IgD-negative memory B cell (primary cell): ENCODE data around the gene CTAG1B. TPM values are rescaled to one million over a fixed set of nuclear protein-coding genes. Genes with fewer than 3 reads are reported as not detected.
"Not testable (repeated sequence)": the region's sequence is repeated elsewhere in the genome, so short reads cannot be mapped to it uniquely, and the experiment has no call there.

Source experiments
- H3K27ac Mint-ChIP-seq, 3 donors: one replicate each; pipeline ENCODE4 v1.8.0; 2020 to 2022; ENCODE audit warnings: mild to moderate bottlenecking in 3 of 3, mixed read lengths in 3 of 3, moderate library complexity in 1 of 3
- H3K27me3 Mint-ChIP-seq: one replicate; pipeline ENCODE4 v1.8.0; 2021; ENCODE audit warnings: mixed read lengths
- H3K36me3 Mint-ChIP-seq: one replicate; pipeline ENCODE4 v1.8.0; 2020; ENCODE audit warnings: mild to moderate bottlenecking, mixed read lengths
- H3K4me1 Mint-ChIP-seq, 3 donors: one replicate each; pipeline ENCODE4 v1.8.0; 2020 to 2022; ENCODE audit warnings: mixed read lengths in 3 of 3, mild to moderate bottlenecking in 1 of 3
- H3K4me3 Mint-ChIP-seq, 4 donors: one replicate each; pipeline ENCODE4 v1.8.0; 2020 to 2022; ENCODE audit warnings: mild to moderate bottlenecking in 4 of 4, mixed read lengths in 4 of 4, moderate library complexity in 3 of 4
- H3K9me3 Mint-ChIP-seq, 3 donors: one replicate each; pipeline ENCODE4 v1.8.0; 2020 to 2021; ENCODE audit warnings: mixed read lengths in 3 of 3, mild to moderate bottlenecking in 1 of 3
- polyA plus RNA-seq: library from polyadenylated mRNA; unstranded; fragments of 300-500 nt; fragmentation: Illumina TruSeq; gene quantifications from one replicate; pipeline ENCODE4 v1.2.3, GENCODE V29; 2021

The CTAG1B gene
- polyA plus RNA-seq, 1 donor from 2014 or later, result not detected

DNA sequence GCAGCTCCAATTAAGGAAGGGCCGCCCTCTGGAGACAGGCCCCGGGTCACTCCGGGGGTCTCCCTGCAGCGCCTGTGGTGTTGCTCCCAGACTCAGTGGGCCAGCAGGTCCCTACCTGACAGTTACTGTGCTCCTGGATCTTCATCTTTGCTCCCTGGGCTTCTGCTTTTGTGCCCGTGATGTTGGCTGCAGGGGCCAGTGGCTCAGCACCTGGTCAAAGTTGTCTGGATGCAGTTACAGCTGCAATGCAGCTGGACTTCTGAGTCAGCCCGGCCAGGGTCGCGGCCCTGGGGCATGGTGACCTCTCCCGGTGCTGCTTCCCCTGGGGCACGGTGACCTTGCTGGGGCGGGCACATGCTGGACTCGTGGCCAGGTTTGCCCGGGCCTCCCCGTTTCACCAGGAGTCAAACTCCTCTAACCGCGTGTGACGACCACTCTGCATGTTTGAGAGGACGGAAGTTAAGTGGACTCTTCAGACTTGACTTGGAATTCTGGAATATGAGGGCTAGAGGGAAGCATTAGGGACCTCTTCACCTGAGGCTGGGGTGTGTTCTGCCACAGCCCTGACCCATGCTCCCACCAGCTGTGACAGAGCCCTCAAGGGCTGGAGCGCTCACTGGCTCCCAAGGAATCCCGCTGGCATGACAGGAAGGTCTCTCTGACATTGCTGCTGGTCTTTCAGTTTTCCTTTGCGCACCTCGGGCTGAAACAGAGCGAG is 30.6 kb upstream of the CTAG1B start:
- no peak overlapping the region for H3K27ac Mint-ChIP-seq
- no peaks in the 10 kb centered on the region for H3K36me3 Mint-ChIP-seq
- H3K4me1 Mint-ChIP-seq, result no peaks in the 10 kb centered on the region
- H3K27me3 Mint-ChIP-seq, result no peaks in the 10 kb centered on the region
- H3K9me3 Mint-ChIP-seq, result no peaks in the 10 kb centered on the region
- H3K4me3 Mint-ChIP-seq, result no peak overlapping the region

DNA sequence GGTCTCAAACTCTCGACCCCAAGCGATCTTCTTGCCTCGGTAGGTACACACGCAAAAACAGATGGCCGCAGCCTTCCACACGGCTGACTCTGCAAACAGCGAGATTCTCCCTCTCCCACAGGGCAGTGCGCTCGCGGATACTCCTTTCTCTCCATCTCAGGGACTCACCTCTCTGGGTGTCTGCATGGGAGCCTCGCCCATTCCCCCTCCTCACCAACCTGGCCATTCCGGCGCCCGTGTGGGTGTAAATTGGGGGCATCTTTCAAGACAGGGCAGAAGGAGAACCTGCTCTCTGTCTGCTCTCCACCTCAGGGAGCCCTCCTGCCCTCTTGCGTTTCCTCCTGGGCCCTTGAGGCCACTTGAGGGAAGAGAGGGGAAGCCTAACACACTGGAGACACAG is 29.8 kb upstream of the CTAG1B start:
- Mint-ChIP-seq H3K4me3 (peak overlapping the region in 1 of 4 donors; percentile 39), H3K4me1 (no peaks in the 10 kb centered on the region), H3K9me3 (no peaks in the 10 kb centered on the region), H3K27me3 (no peaks in the 10 kb centered on the region), H3K36me3 (no peaks in the 10 kb centered on the region), H3K27ac (no peak overlapping the region)

DNA sequence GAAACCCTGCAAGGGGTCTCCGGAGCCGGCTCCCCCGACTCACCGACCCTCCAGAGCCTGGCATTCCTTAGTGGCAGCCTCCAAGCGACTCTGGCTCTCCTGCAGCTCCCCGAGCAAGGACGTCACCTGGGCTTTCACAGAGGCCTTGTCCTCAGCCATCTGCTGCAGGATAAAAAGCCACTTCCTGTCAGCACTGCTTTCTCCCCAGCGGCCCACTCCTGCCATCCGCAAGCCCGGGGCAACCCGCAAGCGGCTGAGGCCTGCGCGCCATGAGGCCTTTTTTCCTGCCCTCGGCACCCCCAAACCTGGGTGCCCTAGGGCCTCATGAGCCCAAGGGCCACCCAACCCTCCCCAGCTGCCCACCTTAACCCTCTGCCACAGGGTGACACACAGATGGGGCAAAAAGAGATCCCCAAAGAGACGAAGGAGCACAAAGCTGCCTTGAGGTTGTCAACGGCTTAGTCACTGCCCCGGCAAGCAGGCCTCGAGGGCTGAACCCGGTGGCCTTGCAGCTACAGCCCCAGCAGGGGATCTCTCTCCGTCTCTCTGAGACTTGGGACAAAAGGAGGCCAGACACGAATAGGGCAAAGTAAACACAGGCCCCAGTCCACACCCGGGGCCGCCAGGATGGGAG is 26.8 kb upstream of the CTAG1B start:
- H3K4me3 Mint-ChIP-seq, H3K9me3 Mint-ChIP-seq: not testable (repeated sequence)

DNA sequence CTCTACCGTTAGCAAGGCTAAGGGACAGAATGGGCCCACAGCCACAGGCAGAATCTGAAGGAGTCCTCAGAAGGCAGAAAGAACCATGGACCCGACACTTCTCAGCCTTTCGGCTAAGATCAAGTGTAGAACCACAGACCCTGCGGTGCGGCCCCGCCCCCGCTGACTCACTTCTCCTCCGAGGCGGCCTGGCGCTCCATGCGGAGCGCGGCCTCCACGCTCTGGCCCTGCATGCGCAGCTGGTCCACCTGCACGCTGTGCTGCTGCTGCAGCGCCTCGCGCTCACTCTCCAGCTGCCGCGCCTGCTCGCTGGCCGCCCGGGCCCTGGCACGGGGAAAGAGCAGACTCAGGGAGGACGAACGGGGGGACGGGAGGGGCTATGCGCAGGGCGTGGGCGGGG is 24.6 kb upstream of the CTAG1B start:
- H3K4me3 Mint-ChIP-seq, H3K27me3 Mint-ChIP-seq, H3K9me3 Mint-ChIP-seq, H3K4me1 Mint-ChIP-seq, H3K36me3 Mint-ChIP-seq, H3K27ac Mint-ChIP-seq: not testable (repeated sequence)

More for the DNA sequence above, 26.8 kb upstream of the CTAG1B start:
- not testable (repeated sequence) for H3K4me1 Mint-ChIP-seq, H3K27ac Mint-ChIP-seq, H3K27me3 Mint-ChIP-seq, H3K36me3 Mint-ChIP-seq

DNA sequence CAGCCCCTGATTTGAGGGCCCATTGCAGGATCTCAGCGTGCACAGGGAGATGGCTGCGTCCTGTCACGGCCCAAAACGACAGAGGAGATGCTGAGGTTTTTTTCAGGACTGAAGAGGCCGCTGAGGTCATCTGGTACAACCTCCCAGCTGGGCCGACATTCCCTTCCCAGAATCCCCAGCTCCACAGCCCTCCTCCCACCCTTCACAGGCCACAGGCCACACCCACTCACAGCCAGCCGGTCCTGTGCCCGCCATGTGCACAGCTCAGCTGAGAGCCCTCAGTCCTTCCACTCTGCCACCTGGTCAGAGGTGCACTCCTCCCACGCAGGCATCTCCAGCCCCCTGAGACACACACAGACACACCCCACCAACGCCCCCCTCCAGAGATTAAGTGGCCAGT is 22.7 kb upstream of the CTAG1B start:
- H3K36me3 Mint-ChIP-seq, H3K27me3 Mint-ChIP-seq, H3K4me3 Mint-ChIP-seq, H3K9me3 Mint-ChIP-seq, H3K27ac Mint-ChIP-seq, H3K4me1 Mint-ChIP-seq: not testable (repeated sequence)

DNA sequence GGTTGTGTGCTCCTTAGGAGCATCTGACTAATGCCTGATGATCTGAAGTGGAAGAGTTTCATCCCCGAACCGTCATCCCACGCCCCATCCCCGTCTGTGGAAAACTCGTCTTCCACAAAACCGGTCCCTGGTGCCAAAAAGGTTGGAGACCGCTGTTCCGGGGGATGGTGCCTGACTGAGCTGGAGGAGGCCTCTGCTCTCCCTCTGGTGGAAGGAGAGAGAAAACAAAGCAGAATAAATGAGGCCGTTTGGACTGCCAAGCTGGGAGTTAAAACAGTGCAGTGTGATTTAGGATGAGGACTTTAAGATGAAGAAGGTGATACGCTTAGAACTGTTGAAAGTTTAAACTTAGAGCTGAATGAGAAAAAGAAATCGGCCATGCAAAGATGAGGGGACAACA is 14.6 kb upstream of the CTAG1B start:
- H3K4me3 Mint-ChIP-seq, H3K9me3 Mint-ChIP-seq, H3K27ac Mint-ChIP-seq, H3K4me1 Mint-ChIP-seq, H3K27me3 Mint-ChIP-seq, H3K36me3 Mint-ChIP-seq: not testable (repeated sequence)

DNA sequence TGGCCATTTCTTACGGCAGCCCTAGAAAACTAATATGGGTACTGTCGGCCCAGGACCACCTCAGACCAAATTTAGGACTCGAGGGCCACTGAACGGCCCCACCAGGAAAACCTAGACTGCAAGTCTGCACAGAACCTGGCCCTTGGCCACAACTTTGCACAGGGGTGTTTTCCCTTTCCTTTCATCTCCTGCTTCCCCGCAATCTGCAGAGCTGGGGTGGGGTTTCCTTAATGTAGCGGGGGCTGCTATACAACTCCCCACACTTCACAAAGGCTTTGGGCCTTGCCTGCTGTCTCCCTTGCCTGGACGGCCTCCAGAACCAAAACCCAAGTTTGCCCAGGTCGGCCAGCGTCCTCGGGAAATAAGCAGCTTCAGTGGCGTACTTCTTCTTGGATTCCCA is 11.9 kb upstream of the CTAG1B start:
- not testable (repeated sequence) for H3K4me1 Mint-ChIP-seq, H3K27me3 Mint-ChIP-seq, H3K27ac Mint-ChIP-seq, H3K36me3 Mint-ChIP-seq, H3K9me3 Mint-ChIP-seq, H3K4me3 Mint-ChIP-seq

DNA sequence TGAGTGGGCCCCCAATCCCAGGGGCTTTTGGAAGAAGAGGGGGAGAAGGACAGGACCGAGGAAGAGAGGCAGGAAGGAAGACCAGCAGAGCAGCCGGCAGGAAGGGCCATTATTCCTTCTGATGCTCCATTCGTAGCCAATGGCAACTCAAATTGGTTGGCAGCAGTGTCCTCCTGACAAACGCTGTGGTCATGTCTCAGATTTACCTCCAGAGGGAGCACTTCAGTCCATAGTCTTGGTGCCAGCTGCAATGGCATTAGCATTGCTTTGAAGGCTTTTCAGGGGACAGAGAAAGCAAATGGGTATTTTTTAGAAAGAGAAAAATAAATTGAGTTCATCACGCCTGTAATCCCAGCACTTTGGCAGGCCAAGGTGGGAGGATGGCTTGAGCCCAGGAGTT is 9.9 kb upstream of the CTAG1B start:
- H3K4me1 Mint-ChIP-seq, H3K36me3 Mint-ChIP-seq, H3K9me3 Mint-ChIP-seq, H3K27ac Mint-ChIP-seq, H3K27me3 Mint-ChIP-seq, H3K4me3 Mint-ChIP-seq: not testable (repeated sequence)

DNA sequence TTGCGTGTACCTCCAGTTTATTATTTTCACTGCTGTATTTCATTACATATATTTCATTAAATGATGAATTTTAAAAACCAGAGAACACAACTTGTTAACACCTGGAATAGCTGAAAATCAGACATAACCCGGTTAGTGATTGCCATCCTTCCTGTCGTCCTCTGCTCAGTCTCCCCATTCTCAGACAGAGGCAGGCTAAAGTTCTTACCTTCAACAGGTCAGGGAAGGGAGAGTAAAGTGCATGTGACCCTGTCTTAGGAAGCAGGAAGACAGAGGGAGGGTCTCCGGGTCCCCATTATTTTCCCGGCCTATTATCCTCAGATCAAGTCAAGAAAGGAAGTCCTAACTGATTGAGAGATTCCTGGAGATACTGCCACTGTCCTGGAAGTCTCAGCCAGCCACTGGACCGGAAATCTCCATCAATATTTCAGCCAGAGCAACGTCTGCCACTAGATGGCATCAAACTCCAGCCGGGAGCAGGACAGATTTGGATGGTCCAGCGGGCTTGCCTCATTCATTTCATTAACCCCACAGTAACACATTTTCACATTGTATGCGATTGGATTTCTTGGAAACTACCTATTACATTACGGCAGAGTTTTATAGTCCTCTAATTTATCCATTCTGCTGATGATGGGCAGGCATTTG is 1.8 kb upstream of the CTAG1B start:
- not testable (repeated sequence) for H3K9me3 Mint-ChIP-seq, H3K36me3 Mint-ChIP-seq, H3K27me3 Mint-ChIP-seq, H3K27ac Mint-ChIP-seq, H3K4me1 Mint-ChIP-seq, H3K4me3 Mint-ChIP-seq

DNA sequence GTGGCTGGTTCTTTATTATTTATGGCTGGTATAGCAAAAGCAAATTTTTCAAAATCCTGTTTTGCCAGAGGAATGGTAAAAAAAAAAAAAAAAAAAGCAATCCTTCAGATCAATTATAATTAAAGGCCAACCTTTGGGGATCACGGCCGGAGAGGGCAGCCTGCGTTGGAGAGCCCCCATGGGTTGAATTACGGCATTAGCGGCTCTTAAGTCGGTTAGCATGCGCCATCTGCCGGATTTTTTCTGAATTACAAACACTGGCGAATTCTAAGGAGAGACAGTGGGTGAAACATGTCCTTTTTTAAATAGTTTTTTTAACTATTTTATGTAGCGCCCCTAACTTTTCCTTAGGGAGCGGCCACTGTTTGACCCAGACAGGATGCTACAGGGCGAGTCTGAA is 5.5 kb downstream of the CTAG1B start:
- not testable (repeated sequence) for H3K36me3 Mint-ChIP-seq, H3K27ac Mint-ChIP-seq, H3K27me3 Mint-ChIP-seq, H3K4me1 Mint-ChIP-seq, H3K9me3 Mint-ChIP-seq, H3K4me3 Mint-ChIP-seq

DNA sequence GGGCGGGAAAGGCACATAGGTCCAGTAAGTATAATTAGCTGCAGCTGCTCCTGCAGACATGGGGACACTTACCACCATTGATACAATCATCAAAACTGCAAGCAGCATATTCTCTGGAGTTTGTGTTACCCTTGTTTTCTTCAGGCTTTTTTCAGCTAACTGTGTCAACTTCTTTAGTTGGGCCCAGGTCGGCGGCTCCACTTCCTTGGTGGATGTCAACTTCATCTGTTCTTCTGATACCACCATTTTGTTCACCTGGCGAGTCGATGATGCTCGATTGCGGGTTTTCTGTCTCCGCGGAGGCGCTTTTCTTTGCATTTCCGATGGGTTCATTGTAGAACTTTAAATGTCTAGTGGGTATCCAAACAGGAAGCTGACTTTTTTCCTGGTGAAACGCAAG is 7.9 kb downstream of the CTAG1B start:
- not testable (repeated sequence) for H3K27ac Mint-ChIP-seq, H3K36me3 Mint-ChIP-seq, H3K4me3 Mint-ChIP-seq, H3K4me1 Mint-ChIP-seq, H3K27me3 Mint-ChIP-seq, H3K9me3 Mint-ChIP-seq

DNA sequence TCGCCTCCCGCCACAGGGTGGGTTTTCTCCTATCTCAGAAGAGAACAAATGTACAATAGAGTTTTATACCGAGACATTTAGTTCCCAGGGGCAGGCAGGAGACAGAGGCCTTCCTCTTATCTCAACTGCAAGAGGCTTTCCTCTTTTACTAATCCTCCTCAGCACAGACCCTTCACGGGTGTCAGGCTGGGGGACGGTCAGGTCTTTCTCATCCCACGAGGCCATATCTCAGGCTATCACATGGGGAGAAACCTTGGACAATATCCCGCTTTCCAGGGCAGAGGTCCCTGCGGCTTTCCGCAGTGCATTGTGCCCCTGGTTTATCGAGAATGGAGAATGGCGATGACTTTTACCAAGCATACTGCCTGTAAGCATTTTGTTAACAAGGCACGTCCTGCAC is 10.3 kb downstream of the CTAG1B start:
- H3K36me3 Mint-ChIP-seq, H3K27ac Mint-ChIP-seq, H3K4me1 Mint-ChIP-seq, H3K4me3 Mint-ChIP-seq, H3K9me3 Mint-ChIP-seq, H3K27me3 Mint-ChIP-seq: not testable (repeated sequence)

DNA sequence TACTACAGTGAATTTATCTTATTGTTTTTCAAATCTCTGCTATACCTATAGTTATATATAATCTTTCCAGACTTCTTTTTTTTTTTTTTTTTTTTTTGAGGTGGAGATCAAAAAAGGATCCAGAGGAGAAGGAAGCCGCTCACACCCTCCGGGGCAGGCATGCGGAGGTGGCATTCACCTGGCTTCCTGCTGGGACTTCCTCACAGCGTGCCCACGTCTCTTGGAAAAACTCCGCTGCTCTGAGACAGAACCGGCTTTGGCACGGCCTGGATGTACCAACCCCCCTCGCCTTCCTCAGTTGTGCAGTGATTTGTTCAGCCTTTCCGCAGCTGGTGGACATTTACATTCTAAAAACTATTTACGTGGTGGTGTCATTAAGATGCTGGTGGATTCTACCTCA is 11.1 kb downstream of the CTAG1B start:
- not testable (repeated sequence) for H3K27ac Mint-ChIP-seq, H3K4me1 Mint-ChIP-seq, H3K9me3 Mint-ChIP-seq, H3K36me3 Mint-ChIP-seq, H3K27me3 Mint-ChIP-seq, H3K4me3 Mint-ChIP-seq

DNA sequence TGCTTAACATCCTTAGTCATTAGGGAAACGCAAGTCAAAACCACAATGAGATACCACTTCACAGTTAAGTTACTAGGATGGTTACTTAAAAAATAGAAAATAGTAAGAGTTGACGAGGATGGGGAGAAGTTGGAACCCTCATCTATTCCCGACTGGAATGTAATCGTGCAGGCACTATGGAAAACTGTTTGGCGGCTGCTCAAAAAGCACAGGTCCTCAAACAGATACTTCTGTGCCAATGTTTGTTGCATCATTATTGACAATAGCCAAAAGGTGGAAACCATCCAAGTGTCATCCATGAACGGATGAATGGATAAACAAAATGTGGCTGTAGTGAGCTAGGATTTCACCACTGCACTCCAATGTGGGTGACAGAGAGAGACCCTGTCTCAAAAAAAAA is 11.7 kb downstream of the CTAG1B start:
- no peaks in the 10 kb centered on the region for H3K4me1 Mint-ChIP-seq

DNA sequence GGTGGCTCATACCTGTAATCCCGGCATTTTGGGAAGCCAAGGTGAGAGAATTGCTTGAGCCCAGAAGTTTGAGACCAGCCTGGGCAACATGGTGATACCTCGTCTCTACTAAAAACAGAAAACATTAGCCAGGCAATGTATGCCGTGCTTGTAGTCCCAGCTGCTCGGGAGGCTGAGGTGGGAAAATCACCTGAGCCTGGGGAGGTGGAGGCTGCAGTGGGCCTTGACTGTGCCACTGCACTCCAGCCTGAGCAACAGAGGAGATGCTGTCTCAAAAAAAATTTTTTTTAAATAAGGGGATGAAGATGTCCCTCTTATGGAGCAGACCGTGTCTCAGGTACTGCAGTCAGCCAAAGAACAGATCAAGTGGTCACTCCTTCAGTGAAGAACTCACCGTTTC is 13.5 kb downstream of the CTAG1B start:
- no peaks in the 10 kb centered on the region for H3K4me1 Mint-ChIP-seq
- no peak overlapping the region for H3K27ac Mint-ChIP-seq
- no peaks in the 10 kb centered on the region for H3K9me3 Mint-ChIP-seq
- no peaks in the 10 kb centered on the region for H3K36me3 Mint-ChIP-seq
- no peak overlapping the region for H3K4me3 Mint-ChIP-seq
- H3K27me3 Mint-ChIP-seq, result no peaks in the 10 kb centered on the region

More for the DNA sequence above, 11.7 kb downstream of the CTAG1B start:
- Mint-ChIP-seq H3K27me3 (no peaks in the 10 kb centered on the region), H3K4me3 (no peak overlapping the region), H3K9me3 (peaks cover 0 to 5% (median 0%) of the 10 kb centered on the region in 3 donors), H3K36me3 (no peaks in the 10 kb centered on the region), H3K27ac (no peak overlapping the region)
